OCI-LY3 (cell line): ENCODE measurements around the gene TENM4.

Source experiments
- CTCF ChIP-seq: fragments of 200-600, 300-600 bp; sonication (generic); IDR thresholded peaks from 2 replicates; pipeline ENCODE4 v1.5.1; 2014; ENCODE audit warnings: antibody characterized with exemption, low read length, low read depth
- EZH2phosphoT487 ChIP-seq: fragments of 200-600 bp; shearing (Covaris generic); IDR thresholded peaks from 2 replicates; pipeline ENCODE4 v1.6.1; 2018; ENCODE audit warnings: antibody characterized with exemption, mixed run types, low read depth

GRCh38 chr11:79097246-79097875 is 343.5 kb downstream of the TENM4 start:
- no peak for TF ChIP-seq CTCF
- no peak for TF ChIP-seq EZH2phosphoT487
